ENCODE results near the gene AGXT2. TPM values are rescaled to one million over a fixed set of nuclear protein-coding genes. Genes with fewer than 3 reads are reported as not detected.
A peak's percentile ranks its signal among the peaks of the same experiment; 100 is the strongest.
"Not testable (repeated sequence)": the region's sequence is repeated elsewhere in the genome, so short reads cannot be mapped to it uniquely, and the experiment has no call there.

Gene AGXT2
- total RNA-seq, 1 experiment from 2014 or later = not detected

- DNase-seq (ENCODE audit: low read depth) = no peak
Measured at GRCh38 chr5:35015063-35015462, 32.7 kb downstream of the AGXT2 start.

GRCh38 chr5:35012796-35013195, 35.0 kb downstream of the AGXT2 start:
- no peak for DNase-seq (ENCODE audit: low read depth)

- no peak for DNase-seq (ENCODE audit: low read depth)
Measured at GRCh38 chr5:35012365-35012764, 35.4 kb downstream of the AGXT2 start.

- DNase-seq (ENCODE audit: low read depth) = no peak
Measured at GRCh38 chr5:35010676-35011075, 37.1 kb downstream of the AGXT2 start.

- no peak for DNase-seq (ENCODE audit: low read depth)
Measured at GRCh38 chr5:35009657-35010056, 38.1 kb downstream of the AGXT2 start.

GRCh38 chr5:35009019-35009418, 38.7 kb downstream of the AGXT2 start:
- no peak for DNase-seq (ENCODE audit: low read depth)

- DNase-seq (ENCODE audit: low read depth) = no peak
Measured at GRCh38 chr5:35004771-35005170, 43.0 kb downstream of the AGXT2 start.

- DNase-seq (ENCODE audit: low read depth) = no peak
Measured at GRCh38 chr5:35004200-35004599, 43.5 kb downstream of the AGXT2 start.

- DNase-seq (ENCODE audit: low read depth) = peak; percentile 65
Measured at GRCh38 chr5:35003018-35003957, 44.5 kb downstream of the AGXT2 start.

GRCh38 chr5:35002459-35002858, 45.3 kb downstream of the AGXT2 start:
- DNase-seq (ENCODE audit: low read depth) = no peak

- no peak for DNase-seq (ENCODE audit: low read depth)
Measured at GRCh38 chr5:35001842-35002241, 45.9 kb downstream of the AGXT2 start.

GRCh38 chr5:34998058-34998789, 49.5 kb downstream of the AGXT2 start:
- DNase-seq (ENCODE audit: low read depth) = peak; percentile 41

- no peak for DNase-seq (ENCODE audit: low read depth)
Measured at GRCh38 chr5:34996261-34996660, 51.5 kb downstream of the AGXT2 start.

- no peak for DNase-seq (ENCODE audit: low read depth)
Measured at GRCh38 chr5:34993951-34994350, 53.8 kb downstream of the AGXT2 start.

- DNase-seq (ENCODE audit: low read depth) = no peak
Measured at GRCh38 chr5:34991486-34992238, 56.1 kb downstream of the AGXT2 start.

- DNase-seq (ENCODE audit: low read depth) = no peak
Measured at GRCh38 chr5:34986965-34987364, 60.8 kb downstream of the AGXT2 start.

- DNase-seq (ENCODE audit: low read depth) = no peak
Measured at GRCh38 chr5:34982823-34983222, 64.9 kb downstream of the AGXT2 start.

- DNase-seq (ENCODE audit: low read depth) = no peak
Measured at GRCh38 chr5:34978681-34979080, 69.1 kb downstream of the AGXT2 start.

GRCh38 chr5:34977934-34978613, 69.7 kb downstream of the AGXT2 start:
- DNase-seq (ENCODE audit: low read depth) = no peak

GRCh38 chr5:34976347-34976746, 71.4 kb downstream of the AGXT2 start:
- no peak for DNase-seq (ENCODE audit: low read depth)

GRCh38 chr5:34971655-34972054, 76.1 kb downstream of the AGXT2 start:
- not testable (repeated sequence) for DNase-seq (ENCODE audit: low read depth)
